SK-N-SH (cell line): ENCODE data around the gene EYA3.

ENCODE experiments used
- EP300 ChIP-seq, 2 experiments: IDR thresholded peaks; 2 replicates each; pipeline versions ENCODE4 v1.4.0 to v1.6.1; 2012; ENCODE audit warnings: borderline replicate concordance in 1 of 2, low read depth in 1 of 2, low read length in 1 of 2
- FOXM1 ChIP-seq: IDR thresholded peaks from 2 replicates; pipeline ENCODE4 v1.4.0; 2012; ENCODE audit warnings: low read depth, mild to moderate bottlenecking
- JUND ChIP-seq: IDR thresholded peaks from 2 replicates; pipeline ENCODE4 v1.4.0; 2012
- MAX ChIP-seq: IDR thresholded peaks from 2 replicates; pipeline ENCODE4 v1.4.0; 2012; ENCODE audit warnings: low read depth
- POLR2AphosphoS5 ChIP-seq: IDR thresholded peaks from 2 replicates; pipeline ENCODE4 v1.6.1; 2012; ENCODE audit warnings: low read depth, low read length
- RXRA ChIP-seq: IDR thresholded peaks from 2 replicates; pipeline ENCODE4 v1.4.0; 2012; ENCODE audit warnings: low read depth, mild to moderate bottlenecking, borderline replicate concordance
- SMC3 ChIP-seq: IDR thresholded peaks from 2 replicates; pipeline ENCODE4 v1.6.1; 2012; ENCODE audit warnings: low read depth, low read length, improper control_type of control experiment
- YY1 ChIP-seq: IDR thresholded peaks from 2 replicates; pipeline ENCODE4 v1.4.0; 2012; ENCODE audit warnings: low read depth, mild to moderate bottlenecking
- TF ChIP-seq, protein P1 (sequence below): fragments of 200-600 bp; sonication (generic); IDR thresholded peaks from 2 replicates; pipeline ENCODE4 v1.6.1; 2017; ENCODE audit warnings: antibody characterized with exemption, mild to moderate bottlenecking, moderate library complexity

GRCh38 chr1:28118640-28119307 lies 30.4 kb upstream of the EYA3 start:
- TF ChIP-seq, protein P1, sequence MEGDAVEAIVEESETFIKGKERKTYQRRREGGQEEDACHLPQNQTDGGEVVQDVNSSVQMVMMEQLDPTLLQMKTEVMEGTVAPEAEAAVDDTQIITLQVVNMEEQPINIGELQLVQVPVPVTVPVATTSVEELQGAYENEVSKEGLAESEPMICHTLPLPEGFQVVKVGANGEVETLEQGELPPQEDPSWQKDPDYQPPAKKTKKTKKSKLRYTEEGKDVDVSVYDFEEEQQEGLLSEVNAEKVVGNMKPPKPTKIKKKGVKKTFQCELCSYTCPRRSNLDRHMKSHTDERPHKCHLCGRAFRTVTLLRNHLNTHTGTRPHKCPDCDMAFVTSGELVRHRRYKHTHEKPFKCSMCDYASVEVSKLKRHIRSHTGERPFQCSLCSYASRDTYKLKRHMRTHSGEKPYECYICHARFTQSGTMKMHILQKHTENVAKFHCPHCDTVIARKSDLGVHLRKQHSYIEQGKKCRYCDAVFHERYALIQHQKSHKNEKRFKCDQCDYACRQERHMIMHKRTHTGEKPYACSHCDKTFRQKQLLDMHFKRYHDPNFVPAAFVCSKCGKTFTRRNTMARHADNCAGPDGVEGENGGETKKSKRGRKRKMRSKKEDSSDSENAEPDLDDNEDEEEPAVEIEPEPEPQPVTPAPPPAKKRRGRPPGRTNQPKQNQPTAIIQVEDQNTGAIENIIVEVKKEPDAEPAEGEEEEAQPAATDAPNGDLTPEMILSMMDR, result no peak
- TF ChIP-seq POLR2AphosphoS5, result no peak
- no peak for TF ChIP-seq EP300 (IDR thresholded peaks at IDR 0.05; ENCODE audit: borderline replicate concordance in 1 of 2, low read depth in 1 of 2, low read length in 1 of 2)
- TF ChIP-seq YY1, result no peak
- TF ChIP-seq SMC3, result no peak
- TF ChIP-seq RXRA, result no peak
- TF ChIP-seq FOXM1, result no peak
- no peak for TF ChIP-seq MAX
- TF ChIP-seq JUND, result no peak
